HG02623 (cell line): Measurements from ENCODE around the gene NHERF2.
"Not testable (repeated sequence)": the region's sequence is repeated elsewhere in the genome, so short reads cannot be mapped to it uniquely, and the experiment has no call there.

Experiments used
- ATAC-seq: cut with Tn5 transposase; IDR thresholded peaks from one replicate; pipeline ENCODE4 v1.9.1; 2021; ENCODE audit warnings: moderate library complexity; ENCODE audit not compliant: unreplicated experiment

The NHERF2 gene

DNA sequence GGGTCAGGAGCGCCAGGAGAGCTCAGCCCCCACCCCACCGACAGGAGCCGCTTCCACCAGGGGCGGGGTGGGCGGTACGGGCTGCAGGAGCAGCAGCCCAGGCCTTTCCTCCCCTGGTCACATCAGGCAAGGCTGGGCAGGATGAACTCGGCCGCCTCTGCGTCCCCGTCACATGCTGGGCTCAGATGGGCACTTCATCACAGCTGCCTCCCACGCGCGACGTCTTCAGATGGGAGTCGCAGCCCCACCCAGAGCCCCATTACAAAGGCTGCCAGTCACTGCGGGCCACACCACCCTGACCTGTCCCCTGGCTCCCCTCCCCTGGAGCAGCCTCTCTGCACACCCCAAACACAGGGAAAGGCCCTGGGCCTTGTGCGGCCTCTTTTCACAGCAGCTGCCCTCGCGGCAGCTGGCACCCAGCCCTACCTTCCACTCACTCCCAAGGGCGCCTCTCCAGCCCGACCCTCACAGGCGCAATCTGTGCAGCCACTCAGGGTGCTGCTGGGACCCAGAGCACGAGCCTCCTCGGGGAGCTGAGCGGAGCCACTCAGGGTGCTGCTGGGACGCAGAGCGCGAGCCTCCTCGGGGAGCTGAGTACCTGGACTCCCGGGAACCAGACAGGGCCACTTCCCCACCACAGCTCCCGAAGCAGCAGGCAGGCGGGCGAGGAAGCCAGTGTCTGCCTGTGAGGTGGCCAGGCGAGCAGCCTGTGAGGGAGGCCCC, 21.7 kb upstream of the NHERF2 start:
- ATAC-seq: no peak

DNA sequence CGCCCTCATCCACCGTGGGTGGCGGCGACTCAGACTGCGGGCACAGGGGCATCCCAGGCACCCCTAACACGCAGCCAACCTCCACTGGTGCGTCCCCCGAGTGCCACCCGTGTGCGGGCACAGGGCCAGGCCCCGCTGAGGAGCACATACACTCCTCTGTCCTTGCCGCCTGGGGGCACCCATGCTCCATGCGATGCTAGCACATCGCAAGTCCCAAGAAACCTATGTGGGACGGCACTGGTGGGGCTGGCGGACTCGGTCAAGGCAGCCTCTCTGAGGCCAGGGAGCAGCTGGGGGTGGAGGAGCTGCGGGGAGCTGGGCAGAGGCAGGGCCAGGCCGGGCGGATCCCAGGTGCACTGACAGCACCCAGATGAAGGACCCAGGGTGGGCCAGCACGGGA, 21.1 kb upstream of the NHERF2 start:
- no peak for ATAC-seq

DNA sequence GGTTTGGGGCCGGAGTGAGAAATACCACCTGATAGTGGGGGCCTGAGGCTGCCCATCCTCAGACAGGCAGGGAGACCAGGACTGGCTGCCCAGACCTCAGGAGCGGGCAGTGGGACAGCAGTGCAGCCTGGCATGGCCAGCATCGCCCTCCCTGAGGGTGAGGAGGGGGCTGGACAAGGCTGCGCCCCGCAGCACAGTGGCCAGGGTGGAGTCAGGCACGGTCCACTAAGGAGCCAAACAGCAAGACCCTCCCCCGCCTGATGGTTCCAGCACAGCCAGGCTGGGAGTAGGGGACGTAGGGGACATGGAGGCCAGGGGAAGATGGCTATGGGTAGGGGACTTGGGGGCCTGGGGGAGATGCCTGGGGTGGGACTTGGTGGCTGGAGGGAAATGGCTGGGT, 20.4 kb upstream of the NHERF2 start:
- no peak for ATAC-seq

DNA sequence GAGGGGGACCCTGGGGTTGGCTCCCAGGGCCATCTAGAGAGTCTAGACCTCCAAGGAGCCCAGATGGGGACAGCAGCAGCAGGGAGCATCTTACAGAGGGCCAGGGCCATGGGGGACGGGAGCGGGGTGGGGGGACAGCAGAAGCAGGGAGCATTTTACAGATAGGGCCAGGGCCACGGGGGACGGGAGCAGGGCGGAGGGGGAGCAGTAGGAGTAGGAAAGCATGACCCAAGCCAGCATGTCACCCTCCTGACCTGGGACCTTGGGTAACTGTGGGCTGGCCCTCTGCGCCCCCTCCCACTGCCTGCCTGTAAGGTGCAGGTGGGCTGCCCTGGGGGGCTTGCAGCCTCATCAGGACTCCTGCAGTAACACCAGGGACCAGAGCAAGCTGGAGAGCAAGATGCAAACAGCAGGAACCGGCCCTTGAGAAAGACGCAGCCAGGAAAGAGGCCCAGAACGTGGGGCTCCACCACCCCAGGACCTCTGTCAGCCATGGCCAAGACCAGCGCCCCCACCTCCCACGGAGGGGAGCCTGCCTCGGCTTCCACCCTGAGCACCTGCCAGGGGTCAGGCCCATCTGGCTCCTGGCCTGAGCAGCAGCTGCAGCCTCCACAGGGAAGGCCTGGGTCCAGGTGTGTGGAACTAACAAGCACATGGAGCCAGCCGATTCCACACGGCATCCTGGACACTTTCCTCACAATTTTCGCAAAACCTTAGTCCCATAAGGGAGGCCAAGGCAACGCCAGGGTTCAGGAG, 19.4 kb upstream of the NHERF2 start:
- no peak for ATAC-seq

DNA sequence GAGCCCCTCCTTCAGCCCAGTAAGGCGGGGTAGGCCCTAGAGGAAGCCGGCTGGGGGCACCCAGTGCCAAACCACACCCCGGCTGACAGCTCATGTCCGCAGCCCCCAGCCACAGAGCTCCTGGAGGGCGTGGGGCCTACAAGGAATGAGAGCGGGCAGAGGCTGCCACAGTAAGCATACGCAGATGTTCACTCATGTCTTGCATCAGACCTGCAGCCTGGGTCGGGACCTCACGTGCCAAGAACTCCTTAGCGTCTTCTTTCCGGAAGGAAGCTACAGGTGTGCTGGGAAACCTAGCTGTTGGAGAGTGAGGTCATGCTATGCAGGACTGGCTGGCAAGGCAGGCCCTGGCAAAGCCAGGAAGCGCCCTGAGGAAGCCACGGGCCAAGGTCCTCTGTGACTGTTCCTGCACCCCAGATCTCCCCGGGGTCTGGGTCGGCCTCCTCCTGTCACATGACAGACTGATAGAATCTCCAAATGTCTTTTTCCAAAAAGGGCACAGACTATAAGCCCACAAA, 18.6 kb upstream of the NHERF2 start:
- no peak for ATAC-seq

DNA sequence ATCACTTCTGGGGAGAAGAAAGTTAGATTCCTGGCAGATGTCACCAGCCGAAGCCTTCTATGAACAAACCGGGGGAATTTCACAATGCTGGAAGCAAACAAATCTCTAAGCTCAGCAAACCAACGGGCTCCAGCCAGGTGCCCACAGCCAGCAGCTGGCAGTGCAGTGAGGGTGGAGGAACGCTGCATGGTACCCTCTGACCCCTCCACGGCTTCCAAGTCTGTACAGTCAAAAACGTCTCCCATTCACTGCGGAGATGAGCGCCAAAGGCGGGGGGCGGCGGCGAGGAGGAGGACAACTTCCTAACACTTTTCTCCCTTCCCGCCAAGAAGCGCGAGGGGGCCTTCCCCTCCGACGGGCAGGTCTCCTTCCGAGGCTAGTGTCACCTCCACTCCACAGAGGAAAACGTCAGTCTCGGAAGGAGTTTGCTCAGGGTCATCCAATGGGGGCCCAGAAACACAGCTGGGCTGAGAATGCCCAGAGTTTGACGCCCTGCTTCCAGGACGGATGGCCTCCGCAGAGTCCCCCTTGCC, 18.0 kb upstream of the NHERF2 start:
- no peak for ATAC-seq

DNA sequence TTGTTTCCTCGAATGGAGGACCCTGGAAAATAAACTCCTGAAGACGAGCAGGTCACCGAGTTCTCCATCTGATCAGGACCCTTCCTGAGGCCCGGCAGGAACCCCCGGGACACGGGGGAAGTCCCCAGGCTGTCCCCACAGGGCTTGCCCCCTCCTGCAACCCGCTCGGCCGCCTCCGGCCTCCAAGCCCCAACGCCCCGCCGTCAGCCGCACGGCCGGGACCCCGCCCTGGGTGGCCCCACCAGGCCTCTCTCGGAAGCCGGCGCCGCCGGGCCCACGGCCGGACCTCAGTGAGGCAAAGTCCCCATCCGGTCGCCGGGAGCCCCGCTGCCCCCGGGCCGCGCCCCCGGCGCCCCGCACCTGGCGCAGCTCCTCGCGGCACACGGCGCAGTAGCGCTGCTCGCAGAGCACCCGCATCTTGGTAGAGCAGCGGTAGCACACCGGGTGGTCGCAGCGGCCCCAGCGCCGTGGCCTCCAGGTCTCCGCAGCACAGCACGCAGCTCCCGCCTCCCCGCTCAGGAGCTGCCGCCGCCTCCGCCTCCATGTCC, 17.5 kb upstream of the NHERF2 start:
- peak; percentile 25 for ATAC-seq

DNA sequence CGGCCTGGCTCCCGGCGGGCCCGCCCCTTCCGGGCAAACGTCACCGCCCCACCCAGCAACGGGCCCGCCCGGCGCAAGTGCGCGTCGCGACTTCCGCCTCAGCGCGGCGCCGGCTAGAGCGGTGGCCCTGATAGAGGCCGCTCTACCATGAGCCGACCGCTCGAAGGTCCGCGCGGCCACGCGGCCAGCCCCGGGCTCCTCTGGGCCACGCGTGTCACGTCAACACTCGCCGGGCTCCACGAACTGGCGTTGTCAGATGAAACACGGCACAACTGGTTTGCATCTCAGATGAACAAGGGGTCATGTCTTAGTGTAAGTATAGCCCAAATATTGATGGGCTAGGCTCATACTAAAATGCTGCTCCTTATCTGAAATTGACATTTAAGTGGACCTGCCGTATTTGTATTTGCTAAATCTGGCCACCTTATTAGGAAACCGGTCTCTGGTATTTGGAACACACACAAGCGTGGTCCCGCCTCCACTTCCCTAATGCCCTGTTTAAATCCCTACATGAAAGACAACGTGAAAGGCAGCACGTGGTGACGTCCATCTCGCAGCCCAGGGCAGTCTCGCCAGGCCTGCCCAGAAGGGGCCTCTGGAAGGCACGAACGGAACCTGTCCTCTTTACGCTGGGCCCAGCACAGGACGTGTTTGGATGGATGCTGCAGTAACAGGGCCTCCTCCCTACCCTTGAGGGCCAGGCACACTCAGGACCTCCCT, 16.8 kb upstream of the NHERF2 start, which contains the start of gene ZNF598:
Gene ZNF598, minus strand, starts transcription at position 31 of the 720 bp plus-strand sequence.
- ATAC-seq: peak; percentile 65

DNA sequence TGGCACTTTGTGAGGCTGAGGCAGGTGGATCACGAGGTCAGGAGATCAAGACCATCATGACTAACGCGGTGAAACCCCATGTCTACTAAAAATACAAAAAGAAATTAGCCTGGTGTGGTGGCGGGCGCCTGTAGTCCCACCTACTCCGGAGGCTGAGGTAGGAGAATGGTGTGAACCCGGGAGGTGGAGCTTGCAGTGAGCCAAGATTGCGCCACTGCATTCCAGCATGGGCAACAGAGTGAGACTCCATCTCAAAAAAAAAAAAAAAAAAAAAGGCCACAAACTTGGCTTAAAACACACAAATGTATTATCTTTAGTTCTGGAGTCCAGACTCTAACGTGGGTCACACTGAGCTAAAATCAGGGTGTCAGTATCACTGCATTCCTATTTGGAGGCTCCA, 15.0 kb upstream of the NHERF2 start:
- ATAC-seq: not testable (repeated sequence)

DNA sequence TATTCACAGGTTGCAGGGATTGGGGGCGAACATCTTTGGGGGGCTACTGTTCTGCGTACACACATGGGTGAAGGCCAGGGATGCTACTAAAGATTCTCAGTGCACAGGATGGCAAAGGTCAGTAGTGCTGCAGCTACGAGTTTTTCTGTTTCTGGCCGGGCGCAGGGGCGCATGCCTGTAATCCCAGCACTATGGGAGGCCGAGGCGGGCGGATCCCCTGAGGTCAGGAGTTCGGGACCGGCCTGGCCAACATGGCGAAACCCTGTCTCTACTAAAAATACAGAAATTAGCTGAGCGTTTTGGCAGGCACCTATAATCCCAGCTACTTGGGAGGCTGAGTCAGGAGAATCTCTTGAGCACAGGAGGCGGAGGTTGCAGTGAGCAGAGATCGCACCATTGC, 13.2 kb upstream of the NHERF2 start:
- no peak for ATAC-seq

DNA sequence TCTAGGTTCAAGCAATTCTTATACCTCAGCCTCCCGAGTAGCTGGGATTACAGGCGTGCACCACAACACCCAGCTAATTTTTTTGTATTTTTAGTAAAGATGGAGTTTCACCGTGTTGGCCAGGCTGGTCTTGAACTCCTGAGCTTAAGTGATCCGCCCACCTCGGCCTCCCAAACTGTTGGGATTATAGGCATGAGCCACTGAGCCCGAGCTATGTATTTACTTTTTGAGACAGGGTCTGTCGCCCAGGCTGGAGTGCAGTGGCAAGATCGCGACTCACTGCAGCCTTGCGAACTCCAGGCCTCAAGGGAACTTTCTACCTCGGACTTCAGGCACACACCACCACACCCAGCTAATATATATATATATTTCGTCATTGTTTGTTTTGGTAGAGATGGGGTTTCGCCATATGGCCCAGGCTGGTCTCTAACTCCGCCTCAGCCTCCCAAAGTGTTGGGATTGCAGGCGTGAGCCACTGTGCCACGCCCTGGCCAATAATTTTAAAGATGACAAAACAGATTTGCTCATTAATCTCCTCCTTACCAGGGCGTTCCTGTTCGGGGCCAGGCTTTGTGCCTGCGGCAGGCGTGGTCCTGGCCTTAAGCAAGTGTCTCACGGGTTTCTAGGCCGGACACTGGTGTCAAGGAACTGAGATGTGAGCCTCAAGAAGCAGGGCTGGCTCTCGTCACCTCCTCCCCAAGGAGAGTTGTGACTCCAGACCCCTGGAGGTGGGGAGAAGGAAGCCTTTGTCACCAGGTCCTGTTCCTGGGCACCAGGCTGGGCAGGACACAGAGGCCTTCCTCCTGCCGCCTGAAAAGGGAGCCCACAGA, 11.4 kb upstream of the NHERF2 start:
- no peak for ATAC-seq

DNA sequence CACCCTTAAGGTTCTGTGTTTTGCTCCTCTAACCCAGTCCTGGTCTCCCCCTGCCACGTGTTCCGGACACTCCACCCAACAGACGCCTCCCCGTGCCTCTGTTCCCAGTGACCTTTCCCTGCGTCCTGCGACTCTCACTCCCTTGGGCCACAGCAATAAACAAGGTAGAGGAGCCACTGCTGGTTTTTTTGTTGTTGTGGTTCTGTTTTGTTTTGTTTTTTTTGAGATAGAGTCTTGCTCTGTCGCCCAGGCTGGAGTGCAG, 10.8 kb upstream of the NHERF2 start:
- no peak for ATAC-seq

DNA sequence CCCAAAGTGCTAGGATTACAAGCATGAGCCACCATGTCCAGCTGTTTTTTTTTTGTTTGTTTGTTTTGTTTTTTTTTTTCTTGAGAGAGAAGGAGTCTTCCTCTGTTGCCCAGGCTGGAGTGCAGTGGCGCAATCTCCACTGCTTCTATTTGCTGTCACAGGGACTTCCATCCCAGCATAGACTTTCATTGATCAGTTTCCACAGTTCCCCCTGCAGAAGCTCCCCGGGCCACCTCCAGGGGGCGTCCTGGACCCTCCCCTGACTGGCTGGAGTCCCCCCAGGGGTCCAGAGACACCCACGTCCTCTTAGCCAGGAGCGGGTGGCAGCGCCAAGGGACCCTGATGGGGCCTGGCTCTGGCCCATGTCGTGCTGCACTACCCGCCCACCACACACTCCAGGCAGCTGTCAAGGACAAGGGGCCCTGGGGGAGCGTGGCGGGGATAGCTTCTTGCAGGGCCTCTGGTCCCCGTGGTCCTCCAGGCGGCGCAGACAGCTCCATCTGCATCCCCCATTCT, 10.2 kb upstream of the NHERF2 start:
- ATAC-seq: no peak

DNA sequence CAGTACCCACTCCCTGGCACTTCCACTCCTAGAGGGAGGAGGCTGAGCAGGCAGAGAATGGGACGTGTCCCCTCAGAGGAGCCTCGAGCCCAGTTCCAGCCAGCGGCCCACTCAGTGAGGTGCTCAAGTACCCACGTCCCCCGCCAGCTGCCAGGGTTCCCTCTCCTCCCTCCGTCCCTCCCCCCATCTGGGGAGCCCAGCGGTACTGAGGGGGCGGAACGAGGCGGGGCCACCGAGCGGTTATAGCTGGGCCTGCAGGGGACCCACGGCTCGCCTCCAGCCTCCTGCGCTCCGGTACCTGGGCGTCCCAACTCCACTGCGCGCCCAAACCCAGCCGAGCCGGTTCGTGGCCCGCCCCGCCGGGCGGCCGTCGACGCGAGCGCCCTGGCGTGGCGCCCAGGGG, 7.2 kb upstream of the NHERF2 start, which contains the start of gene NPW:
Gene NPW, plus strand, starts transcription at position 268 of the 403 bp plus-strand sequence.
- no peak for ATAC-seq

DNA sequence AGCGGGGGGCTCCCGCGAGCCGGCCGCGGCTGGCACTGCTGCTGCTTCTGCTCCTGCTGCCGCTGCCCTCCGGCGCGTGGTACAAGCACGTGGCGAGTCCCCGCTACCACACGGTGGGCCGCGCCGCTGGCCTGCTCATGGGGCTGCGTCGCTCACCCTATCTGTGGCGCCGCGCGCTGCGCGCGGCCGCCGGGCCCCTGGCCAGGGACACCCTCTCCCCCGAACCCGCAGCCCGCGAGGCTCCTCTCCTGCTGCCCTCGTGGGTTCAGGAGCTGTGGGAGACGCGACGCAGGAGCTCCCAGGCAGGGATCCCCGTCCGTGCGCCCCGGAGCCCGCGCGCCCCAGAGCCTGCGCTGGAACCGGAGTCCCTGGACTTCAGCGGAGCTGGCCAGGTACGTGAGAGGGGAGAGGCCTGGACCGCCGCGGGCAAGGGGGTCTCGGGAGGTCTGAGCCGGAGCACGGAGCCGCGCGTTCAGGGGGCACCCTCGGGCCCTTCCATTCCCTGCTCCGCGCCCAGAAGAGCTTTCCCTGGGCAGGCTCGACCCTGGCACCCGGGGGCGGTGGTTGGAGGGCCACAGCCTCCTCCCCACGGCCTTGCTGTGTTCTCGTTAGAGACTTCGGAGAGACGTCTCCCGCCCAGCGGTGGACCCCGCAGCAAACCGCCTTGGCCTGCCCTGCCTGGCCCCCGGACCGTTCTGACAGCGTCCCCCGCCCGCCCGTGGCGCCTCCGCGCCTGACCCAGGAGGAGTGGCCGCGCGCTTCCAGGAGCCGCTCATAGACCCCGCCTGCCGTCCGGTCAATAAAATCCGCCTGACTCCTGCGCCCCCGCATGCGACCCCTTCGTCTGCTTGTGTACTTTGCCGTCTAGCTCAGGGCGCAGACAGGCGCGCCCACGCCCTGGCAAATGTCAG, 6.5 kb upstream of the NHERF2 start:
- no peak for ATAC-seq

DNA sequence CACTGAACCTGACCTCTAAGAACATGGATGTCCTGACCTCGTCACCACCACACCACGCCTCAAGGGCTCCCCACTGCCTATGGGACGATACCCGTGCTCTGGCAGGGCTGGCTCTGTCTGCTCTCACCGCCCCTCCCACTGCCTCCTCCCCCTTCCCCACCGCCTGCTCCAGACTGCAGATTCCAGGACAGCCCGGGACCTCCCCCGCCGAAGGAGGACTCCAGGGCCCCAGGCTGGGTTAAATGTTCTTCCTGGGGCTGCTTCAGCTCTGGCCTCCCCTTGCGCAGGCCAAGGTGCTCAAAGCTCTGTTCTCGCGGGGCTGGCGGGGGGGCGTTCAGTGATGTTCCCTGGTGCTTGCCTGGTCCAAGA, 4.0 kb upstream of the NHERF2 start:
- no peak for ATAC-seq

DNA sequence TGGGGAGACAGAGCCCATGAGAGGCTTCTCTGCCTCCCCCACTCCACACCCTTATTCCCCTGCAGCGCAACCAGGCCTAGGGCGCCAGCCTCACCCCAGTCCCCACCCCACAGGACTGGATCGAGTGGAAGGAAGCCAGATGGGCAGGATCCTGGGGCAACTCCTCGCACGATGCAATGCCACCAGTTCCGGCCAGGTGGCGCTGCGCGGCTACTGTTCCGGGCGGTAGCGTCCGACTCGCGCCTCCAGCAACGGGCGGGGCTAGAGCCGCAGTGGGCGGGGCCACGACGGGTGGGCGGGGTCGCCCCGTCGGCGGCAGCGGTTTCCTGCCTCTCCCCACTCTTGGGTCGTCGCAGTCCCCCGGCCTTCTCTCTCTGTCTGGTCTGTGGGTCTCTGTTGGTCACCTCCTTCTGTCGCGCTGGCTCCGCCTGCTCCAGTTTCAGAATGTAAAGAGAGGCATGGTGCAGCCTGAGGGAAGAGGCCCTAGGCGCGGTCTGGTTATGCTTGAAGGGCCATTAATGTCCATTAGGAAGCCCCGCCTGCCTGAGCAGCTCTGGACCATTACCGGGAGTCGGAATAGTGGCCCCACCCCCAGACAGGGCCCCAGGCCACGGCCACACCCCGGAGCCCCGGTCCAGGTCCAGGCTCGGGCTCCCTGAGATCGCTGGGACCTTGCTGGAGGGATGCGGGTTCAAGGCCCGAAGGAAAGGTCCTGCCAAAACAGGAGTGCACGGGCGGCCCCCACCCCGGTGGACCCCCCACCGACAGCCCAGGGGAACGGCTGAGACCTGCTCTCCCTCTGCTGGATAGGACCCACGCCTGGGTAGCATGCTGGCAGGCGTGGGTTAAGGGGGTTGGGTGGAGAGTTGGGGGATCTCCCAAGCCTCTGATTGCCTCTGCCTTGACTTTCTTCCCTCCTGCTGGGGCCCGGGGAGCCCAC, 3.3 kb upstream of the NHERF2 start:
- ATAC-seq: peak; percentile 70

DNA sequence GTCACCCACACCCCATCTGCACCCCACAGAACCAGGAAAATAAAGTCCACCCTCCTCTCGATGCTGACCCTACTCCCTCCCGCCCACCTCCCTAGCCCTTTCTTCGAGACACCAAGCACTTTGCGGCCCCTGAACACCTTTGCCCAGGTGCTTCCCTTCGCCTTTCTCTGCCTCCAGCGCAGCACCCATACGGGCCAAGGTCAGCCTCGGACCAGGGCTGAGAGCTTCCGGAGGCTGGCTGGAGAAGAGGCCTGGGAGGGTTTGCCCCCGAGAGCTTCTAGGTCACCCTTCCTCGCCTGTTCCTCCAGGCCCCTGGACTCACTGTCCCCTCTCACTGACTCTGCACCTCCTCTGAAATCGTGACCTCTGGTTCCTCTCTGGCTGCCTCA, 2.7 kb upstream of the NHERF2 start:
- ATAC-seq: no peak
